Stimulated activated CD8-positive, alpha-beta memory T cell treated with anti-CD3 and anti-CD28 coated beads, Interleukin-4, amount 100 ng/mL, for 1 hour (primary cell): Measurements from ENCODE around the gene CEACAM4.

ENCODE experiments used
- DNase-seq, 2 donors: peaks; one replicate each; pipeline ENCODE4 v3.0.0-alpha.2; 2020; ENCODE audit warnings: low read depth in 2 of 2, low spot score in 1 of 2

The CEACAM4 gene

DNA sequence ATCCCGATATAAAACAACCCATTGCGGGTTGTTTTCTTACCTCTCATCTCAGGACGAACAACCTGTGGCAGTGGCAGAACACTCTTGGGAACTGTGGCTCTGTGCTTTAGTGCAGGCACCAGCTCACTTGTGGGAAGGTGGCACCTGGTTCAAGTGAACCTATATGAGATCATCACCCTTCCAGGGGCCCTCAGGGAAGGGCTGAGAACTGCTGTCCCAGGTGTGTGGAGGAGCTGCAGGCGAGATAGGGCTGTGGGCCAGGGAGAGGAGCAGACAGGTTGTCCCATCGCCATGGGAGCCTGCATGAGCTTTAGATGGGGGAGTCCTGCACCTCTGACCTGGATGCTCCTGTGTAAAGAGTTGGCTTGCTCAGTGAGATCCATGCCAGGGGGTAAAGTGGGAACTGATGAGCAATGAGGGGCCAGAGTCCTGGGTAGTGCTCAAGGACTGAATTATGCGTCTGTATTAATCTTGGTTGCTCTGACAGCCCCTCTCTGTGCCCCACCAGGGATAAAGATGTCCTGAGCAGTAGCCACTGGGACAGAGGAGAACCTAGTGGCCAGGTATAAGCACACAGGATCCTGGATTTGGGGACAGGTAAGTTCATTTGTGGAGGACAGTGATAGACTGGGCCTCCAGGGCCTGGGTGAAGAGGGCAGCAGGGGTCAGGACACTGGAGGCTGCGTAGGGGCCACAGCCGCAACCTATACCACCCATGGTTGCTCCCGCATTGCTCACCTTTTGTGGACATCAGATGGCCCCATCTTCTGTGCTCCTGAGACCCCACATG, 8.7 kb downstream of the CEACAM4 start:
- no peak for DNase-seq

DNA sequence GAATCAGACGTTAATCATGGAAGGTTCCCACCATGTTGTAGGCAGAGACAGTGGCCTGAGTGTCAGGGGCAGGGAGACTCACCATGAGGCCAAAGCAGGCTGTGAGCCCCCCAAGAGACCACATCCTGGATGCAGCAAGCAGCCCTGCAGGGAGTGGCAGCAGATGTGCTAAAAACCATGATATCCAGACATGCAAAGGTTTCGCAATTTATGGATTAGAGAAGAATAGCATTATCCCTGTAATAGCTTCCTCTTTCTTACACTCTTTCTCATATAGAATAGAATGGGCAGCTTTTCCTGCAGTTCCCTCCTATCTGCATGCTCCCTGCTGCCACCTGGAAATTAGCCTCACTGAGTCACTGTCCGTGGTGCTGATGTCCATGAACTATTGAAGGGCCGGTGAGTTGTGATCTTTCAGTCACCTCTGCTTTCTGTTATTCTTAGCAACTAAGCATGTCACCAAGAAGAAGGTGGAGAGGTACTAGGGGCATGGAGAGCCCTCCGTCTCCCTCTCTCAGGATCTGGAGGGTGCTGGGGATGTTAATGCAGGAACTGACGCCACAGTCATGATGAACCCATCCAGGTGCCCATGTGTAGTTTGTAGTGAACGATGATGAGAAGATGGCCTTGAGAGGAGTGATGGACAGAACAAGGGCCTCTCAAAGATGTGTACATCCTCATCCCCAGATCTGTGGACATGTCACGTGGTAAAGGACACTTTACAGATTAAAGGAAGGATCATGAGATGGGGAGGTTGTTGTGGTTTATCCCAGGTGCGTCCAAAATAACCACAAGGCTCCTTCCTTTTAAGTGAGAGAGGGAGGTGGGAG, 9.9 kb downstream of the CEACAM4 start:
- DNase-seq = no peak

DNA sequence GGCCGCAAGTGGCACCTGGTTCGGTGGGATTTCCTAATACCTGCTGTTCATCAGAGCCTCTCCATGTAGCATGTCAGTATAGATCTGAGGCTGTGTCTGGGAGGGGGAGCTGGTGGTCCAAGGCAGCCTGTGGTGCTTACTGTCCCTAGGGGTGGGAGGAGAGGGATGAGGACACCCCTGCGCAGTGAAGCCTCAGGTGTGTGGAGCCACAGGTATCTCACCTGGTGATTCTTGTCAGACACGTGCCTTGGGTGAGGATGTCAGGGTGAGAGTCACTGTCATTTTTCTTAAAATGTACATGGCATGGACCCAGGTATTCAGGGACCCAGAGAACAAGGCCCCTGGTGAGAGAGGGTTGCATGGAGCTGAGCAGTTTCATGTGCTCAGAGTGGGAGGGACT, 11.7 kb downstream of the CEACAM4 start:
- no peak for DNase-seq

- DNase-seq = no peak
These were observed 14.4 kb downstream of the CEACAM4 start for GRCh38 chr19:41612483-41612882.

- no peak for DNase-seq
These were observed 16.1 kb downstream of the CEACAM4 start for GRCh38 chr19:41610789-41611188.

DNA sequence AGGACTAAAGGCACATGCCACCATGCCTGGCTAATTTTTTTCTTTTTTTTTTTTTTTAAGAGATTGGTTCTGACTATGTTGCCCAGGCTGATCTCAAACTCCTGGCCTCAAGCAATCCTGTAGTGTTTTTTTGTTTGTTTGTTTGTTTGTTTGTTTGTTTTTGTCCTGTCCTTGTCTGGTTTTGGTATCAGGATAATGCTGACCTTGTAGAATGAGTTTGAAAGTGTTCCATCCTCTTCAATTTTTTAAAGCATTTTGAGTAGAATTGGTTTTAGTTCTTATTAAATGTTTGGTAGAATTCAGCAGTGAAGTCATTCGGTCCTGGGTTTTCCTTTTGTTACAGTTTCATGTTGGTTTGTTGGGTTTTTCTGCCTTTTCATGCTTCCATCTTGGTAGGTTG, 19.2 kb downstream of the CEACAM4 start:
- DNase-seq = no peak

DNA sequence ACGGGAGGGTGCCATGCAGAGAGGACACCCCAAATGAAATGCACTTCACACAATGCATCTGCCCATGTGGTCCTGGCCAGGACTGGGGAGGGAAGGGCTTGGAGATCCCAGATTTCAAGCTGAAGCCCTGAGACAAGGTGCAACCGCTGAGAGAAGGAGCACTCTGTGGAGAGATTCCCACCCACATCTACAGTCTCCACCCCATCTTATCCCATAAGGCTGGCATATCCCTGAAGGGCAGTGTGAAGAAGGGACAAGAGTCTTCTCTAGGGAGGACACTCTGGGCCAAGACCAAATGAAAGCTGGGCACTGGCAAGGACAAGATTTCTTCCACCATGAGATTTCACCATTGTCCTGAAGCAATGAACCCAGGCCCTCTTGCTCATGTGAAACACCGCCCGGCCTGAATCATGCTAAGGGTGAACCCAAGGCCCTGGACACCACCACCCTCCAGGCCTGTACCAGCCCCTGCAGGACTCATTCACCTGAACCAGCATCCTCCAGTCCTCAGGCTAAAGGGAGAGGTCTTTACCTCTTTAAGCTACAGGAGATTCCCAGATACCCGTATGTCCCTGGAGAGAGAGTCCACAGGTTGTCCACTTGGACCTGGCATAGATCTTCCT, 20.5 kb downstream of the CEACAM4 start:
- no peak for DNase-seq

DNA sequence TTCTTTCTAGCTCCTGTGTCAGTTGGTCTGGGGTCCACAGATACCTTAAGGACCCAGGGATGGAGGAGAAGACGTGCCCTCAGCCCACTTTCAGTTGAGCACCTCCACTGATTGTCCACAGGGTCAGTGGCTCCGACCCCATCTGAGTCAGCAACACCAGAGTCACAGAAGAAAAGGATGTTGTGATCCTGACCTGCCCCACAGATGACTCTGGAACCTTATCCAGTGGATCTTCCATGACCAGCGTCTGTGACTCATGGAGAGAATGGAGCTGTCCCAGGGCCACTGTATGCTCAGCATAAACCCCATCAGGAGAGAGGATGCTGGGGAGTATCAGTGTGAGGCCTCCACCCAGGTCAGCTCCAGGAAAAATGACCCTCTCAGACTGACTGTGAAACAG, 22.0 kb downstream of the CEACAM4 start:
- no peak for DNase-seq

- no peak for DNase-seq
These were observed 25.1 kb downstream of the CEACAM4 start for GRCh38 chr19:41601771-41602170.

- no peak for DNase-seq
These were observed 27.5 kb downstream of the CEACAM4 start for GRCh38 chr19:41599175-41599966.

- DNase-seq = peak; percentile 45 to 62
These were observed 29.3 kb downstream of the CEACAM4 start for GRCh38 chr19:41597600-41598041.

DNA sequence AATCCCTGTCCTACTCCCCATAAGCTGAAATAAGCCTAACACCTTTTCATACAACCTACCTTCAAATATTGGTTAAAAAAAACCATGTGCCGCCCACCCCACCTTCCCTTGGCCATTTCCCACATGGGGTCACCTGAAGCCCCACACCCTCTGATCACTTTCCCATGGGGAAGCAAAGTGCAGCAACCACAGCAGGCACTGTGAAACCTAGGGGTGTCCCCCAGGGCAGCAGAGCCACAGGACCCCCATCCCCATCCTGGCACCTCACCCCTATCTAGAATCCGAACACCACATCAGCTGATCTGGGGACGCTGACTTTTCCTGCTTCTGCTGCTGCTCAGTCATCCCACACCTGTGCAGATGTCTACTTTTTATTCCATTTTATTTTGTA, 31.0 kb downstream of the CEACAM4 start:
- no peak for DNase-seq

DNA sequence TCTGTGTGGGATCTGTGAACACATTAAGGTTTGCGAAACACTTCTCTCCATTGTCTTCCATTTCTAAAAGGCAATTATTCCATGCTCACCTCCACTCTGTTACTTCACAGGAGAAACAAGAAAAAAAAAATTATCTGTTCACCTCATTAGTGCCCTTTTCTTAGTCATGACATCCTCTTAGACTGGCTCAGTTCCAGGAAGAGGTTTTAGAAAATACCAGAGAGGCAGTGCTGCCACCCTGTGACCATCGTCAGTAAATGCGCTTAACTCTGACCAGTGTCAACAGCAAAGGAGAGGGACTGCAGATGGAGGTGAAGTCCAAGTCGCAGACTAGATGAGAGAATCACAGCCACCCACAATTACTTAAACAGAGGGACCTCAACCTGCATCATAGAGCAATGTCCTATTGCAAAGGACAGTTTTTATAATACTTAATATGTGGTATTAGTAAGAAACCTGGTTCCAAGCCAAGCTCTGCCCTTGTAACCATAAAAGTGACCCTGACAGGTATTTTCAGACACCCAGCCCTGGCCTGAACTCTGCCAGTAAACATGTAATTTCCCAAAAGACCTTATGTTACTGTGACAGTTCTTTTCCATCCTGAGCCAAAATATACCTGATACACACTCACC, 31.5 kb downstream of the CEACAM4 start:
- DNase-seq = peak in 1 of 2 donors; percentile 41

GRCh38 chr19:41591951-41592562, 34.8 kb downstream of the CEACAM4 start:
- DNase-seq = no peak

DNA sequence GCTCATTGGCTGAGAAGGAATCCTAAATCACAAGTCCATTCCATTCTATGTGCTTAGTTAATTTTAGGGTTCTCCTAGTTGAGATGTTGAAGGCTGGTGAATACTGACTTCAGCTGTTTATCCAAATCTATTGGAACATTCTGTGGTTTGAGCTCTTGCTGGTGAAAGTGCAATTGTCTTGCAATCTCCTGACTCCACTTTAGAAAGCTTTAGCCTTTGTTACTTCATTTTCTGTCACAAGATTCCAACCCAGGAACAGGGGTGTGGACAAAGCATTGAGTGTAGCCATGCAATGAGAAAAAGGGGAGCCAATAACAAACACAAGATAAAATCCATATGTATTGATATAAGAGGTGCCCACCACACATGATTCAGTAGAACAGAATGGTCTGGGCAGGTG, 35.9 kb downstream of the CEACAM4 start:
- no peak for DNase-seq

- no peak for DNase-seq
These were observed 37.5 kb downstream of the CEACAM4 start for GRCh38 chr19:41589371-41589770.

GRCh38 chr19:41588497-41589209, 38.2 kb downstream of the CEACAM4 start:
- DNase-seq = no peak

- DNase-seq = no peak
These were observed 39.0 kb downstream of the CEACAM4 start for GRCh38 chr19:41587838-41588210.

DNA sequence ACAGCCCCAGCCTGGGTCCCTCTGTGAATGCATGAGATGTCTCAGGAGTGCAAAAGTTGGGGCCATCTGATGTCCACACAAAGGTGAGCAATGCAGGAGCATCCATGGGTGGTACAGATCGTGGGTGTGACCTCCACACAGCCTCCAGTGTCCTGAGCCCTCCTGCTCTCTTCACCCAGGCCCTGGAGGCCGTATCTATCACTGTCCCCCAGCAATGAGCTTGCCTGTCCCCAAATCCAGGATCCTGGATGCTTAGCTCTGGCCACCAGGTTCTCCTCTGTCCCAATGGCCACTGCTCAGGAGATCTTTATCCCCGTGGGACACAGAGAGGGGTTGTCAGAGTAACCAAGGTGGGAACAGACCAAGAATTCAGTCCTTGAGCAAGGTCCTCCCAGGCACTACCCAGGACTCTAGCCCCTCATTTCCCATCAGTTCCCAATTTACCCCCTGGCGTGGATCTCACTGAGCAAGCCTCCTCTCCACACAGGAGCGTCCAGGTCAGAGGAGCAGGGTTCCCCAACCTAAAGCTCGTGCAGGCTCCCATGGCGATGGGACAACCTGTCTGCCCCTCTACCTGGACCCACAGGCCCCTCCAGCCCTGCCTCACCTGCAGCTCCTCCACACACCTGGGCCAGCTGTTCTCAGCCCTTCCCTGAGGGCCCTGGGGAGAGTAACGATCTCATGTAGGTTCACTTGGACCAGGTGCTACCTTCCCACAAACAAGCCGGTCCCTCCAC, 39.6 kb downstream of the CEACAM4 start:
- no peak for DNase-seq
